Ramos (cell line): ENCODE measurements around the gene GABRR3.

Experiments
- in situ Hi-C: fragments of 300-500 bp; cut with MboI; formaldehyde crosslinking; loops from one replicate; pipeline ENCODE4 v1.14.3; 2022; ENCODE audit warnings: low sequenced_read_pairs; ENCODE audit not compliant: unreplicated experiment

GABRR3 gene

GRCh38 chr3:98025392-98025945, 9.6 kb downstream of the GABRR3 start:
- in situ Hi-C loops = loop anchor here (5.0 to 25.0 kb wide), 3 partner anchors 233 to 787 kb away; partner anchors contain the start of gene CPOX

- in situ Hi-C loops = loop anchor here (25.0 kb wide), 1 partner anchor 1161 kb away; no protein-coding TSS in a partner anchor
Measured at GRCh38 chr3:98022978-98023820, 11.9 kb downstream of the GABRR3 start.

- in situ Hi-C loops = loop anchor here (25.0 kb wide), 1 partner anchor 1160 kb away; no protein-coding TSS in a partner anchor
Measured at GRCh38 chr3:98021830-98022560, 13.1 kb downstream of the GABRR3 start.

GRCh38 chr3:98020412-98020811, 14.7 kb downstream of the GABRR3 start:
- in situ Hi-C loops = loop anchor here (25.0 kb wide), 1 partner anchor 1158 kb away; no protein-coding TSS in a partner anchor

- in situ Hi-C loops = loop anchor here (25.0 kb wide), 1 partner anchor 1156 kb away; no protein-coding TSS in a partner anchor
Measured at GRCh38 chr3:98018301-98018700, 16.8 kb downstream of the GABRR3 start.

- in situ Hi-C loops = loop anchor here (25.0 kb wide), 1 partner anchor 1152 kb away; no protein-coding TSS in a partner anchor
Measured at GRCh38 chr3:98014268-98014585, 20.9 kb downstream of the GABRR3 start.

GRCh38 chr3:98013411-98014267, 21.5 kb downstream of the GABRR3 start:
- in situ Hi-C loops = loop anchor here (25.0 kb wide), 1 partner anchor 1151 kb away; no protein-coding TSS in a partner anchor

GRCh38 chr3:98012979-98013378, 22.1 kb downstream of the GABRR3 start:
- in situ Hi-C loops = loop anchor here (25.0 kb wide), 1 partner anchor 1151 kb away; no protein-coding TSS in a partner anchor

- in situ Hi-C loops = loop anchor here (25.0 kb wide), 1 partner anchor 1149 kb away; no protein-coding TSS in a partner anchor
Measured at GRCh38 chr3:98010883-98011449, 24.1 kb downstream of the GABRR3 start.

GRCh38 chr3:98010194-98010882, 24.8 kb downstream of the GABRR3 start:
- in situ Hi-C loops = loop anchor here (25.0 kb wide), 1 partner anchor 1148 kb away; no protein-coding TSS in a partner anchor

GRCh38 chr3:98008855-98009254, 26.3 kb downstream of the GABRR3 start:
- in situ Hi-C loops = loop anchor here (25.0 kb wide), 1 partner anchor 1147 kb away; no protein-coding TSS in a partner anchor

GRCh38 chr3:98005438-98005837, 29.7 kb downstream of the GABRR3 start:
- in situ Hi-C loops = loop anchor here (25.0 kb wide), 1 partner anchor 1143 kb away; no protein-coding TSS in a partner anchor

GRCh38 chr3:98004721-98005120, 30.4 kb downstream of the GABRR3 start:
- in situ Hi-C loops = loop anchor here (25.0 kb wide), 1 partner anchor 1142 kb away; no protein-coding TSS in a partner anchor

- in situ Hi-C loops = loop anchor here (25.0 kb wide), 1 partner anchor 1141 kb away; no protein-coding TSS in a partner anchor
Measured at GRCh38 chr3:98003306-98003969, 31.7 kb downstream of the GABRR3 start.

GRCh38 chr3:98002717-98003116, 32.4 kb downstream of the GABRR3 start:
- in situ Hi-C loops = loop anchor here (25.0 kb wide), 1 partner anchor 1140 kb away; no protein-coding TSS in a partner anchor

- in situ Hi-C loops = loop anchor here (25.0 kb wide), 1 partner anchor 1138 kb away; no protein-coding TSS in a partner anchor
Measured at GRCh38 chr3:97999994-98000393, 35.1 kb downstream of the GABRR3 start.

GRCh38 chr3:97999103-97999502, 36.0 kb downstream of the GABRR3 start:
- in situ Hi-C loops = no loop called here

- in situ Hi-C loops = no loop called here
Measured at GRCh38 chr3:97996988-97997387, 38.1 kb downstream of the GABRR3 start.
